ENCODE data around the gene GADD45B.
"Not testable (repeated sequence)": the region's sequence is repeated elsewhere in the genome, so short reads cannot be mapped to it uniquely, and the experiment has no call there.

The GADD45B gene

GRCh38 chr19:2444251-2445002, 31.5 kb upstream of the GADD45B start:
- no peak for DNase-seq (ENCODE audit: low spot score)

GRCh38 chr19:2446381-2446780, 29.5 kb upstream of the GADD45B start:
- DNase-seq (ENCODE audit: low spot score): no peak

DNA sequence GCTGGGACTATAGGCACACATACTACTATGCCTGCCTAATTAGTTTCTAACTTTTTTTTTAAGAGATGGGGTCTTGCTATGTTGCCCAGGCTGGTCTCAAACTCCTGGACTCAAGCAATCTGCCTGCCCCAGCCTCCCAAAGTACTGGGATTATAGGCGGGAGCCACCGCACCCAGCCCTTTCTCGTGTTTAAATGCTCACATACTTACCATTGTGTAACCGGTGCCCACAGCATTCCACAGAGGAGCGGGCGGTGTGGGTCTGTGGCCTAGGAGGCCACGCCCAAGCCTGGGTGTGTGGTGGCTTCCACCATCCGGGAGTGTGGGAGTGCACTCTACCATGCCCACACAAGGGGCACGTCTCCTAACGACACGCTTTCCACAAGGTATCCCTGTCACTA, 26.9 kb upstream of the GADD45B start:
- DNase-seq (ENCODE audit: low spot score): no peak

GRCh38 chr19:2451138-2451537, 24.8 kb upstream of the GADD45B start:
- DNase-seq (ENCODE audit: low spot score): no peak

DNA sequence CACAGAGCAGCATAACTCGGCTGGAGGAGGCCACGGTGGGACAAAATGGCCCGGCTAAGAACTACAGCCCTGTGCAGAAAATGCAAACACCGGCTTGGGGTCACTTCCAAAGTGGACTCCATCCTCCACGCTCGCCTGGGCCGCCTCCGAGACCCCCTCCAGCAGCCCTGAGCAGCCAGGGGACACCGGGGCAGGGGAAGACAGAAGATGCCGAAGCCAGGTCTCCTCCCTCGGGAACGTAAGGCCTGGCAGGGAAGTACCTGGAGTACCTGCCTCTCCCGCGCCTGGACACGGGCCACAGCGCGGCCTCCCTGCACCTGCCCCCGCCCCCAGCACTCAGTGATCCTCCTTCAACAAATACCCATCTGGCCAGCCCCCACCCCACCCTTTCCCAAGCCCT, 24.2 kb upstream of the GADD45B start:
- DNase-seq (ENCODE audit: low spot score): no peak

GRCh38 chr19:2453431-2454025, 22.4 kb upstream of the GADD45B start:
- no peak for DNase-seq (ENCODE audit: low spot score)

GRCh38 chr19:2454199-2454961, 21.5 kb upstream of the GADD45B start:
- DNase-seq (ENCODE audit: low spot score): no peak

- no peak for DNase-seq (ENCODE audit: low spot score)
Measured at GRCh38 chr19:2454962-2455850, 20.7 kb upstream of the GADD45B start.

DNA sequence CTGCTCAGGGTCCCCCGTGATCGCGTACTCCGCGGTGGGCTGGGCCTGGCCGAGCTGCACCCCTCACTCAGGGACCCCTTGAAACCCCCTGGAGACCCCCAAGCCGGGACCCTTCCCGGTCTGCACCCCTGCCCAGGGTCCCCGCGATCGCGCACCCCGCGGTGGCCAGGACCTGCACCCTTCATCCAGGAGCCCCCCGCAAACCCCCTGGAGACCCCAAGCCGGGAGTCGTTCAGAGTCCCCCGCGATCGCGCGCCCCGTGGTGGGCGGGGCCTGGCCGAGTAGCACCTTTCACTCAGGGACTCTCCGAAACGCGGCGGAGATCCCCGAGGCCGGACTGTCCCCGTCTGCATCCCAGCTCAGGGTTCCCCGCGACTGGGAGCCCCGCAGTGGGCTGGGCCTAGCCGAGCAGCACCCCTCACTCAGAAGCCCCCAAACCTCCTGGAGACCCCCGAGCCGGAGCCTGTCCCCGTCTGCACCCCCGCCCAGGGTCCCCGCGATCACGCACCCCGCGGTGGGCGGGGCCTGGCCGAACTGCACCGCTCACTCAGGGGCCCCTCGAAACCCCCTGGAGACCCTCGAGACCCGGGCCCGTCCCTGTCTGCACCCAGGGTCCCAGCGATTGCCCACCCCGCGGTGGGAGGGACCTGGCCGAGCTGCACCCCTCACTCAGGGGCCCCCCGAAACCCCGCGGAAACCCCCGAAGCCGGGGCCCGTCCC, 19.9 kb upstream of the GADD45B start:
- DNase-seq (ENCODE audit: low spot score): peak; percentile 31

- peak; percentile 29 for DNase-seq (ENCODE audit: low spot score)
Measured at GRCh38 chr19:2457394-2458037, 18.4 kb upstream of the GADD45B start.

DNA sequence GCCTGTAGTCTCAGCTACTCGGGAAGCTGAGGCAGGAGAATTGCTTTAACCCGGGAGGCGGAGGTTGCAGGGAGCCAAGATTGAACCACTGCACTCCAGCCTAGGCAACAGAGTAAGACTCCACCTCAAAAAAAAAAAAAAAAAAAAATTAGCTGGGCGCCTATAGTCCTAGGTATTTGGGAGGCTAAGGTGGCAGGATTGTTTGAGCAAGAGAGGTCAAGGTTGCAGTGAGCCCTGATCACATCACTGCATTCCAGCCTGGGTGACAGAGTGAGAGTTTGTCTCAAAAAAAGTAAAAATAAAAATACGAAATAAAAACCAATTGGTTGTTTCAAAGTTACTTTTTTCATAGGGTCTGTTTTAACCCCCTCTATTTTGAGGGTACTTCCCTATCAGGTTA, 17.9 kb upstream of the GADD45B start:
- no peak for DNase-seq (ENCODE audit: low spot score)

DNA sequence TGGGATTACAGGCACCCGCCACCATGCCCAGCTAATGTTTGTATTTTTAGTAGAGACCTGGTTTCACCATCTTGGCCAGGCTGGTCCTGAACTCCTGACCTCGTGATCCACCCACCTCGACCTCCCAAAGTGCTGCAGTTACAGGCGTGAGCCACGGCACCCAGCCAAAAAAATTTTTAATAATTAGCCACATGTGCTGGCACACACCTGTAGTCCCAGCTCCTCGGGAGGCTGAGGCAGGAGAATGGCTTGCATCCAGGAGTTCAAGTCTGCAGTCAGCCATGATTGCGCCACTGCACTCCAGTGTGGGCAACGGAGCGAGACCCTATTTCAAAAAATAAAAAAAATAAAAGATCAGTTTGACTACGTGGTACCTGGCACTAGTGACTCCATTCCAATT, 17.2 kb upstream of the GADD45B start:
- not testable (repeated sequence) for DNase-seq (ENCODE audit: low spot score)

DNA sequence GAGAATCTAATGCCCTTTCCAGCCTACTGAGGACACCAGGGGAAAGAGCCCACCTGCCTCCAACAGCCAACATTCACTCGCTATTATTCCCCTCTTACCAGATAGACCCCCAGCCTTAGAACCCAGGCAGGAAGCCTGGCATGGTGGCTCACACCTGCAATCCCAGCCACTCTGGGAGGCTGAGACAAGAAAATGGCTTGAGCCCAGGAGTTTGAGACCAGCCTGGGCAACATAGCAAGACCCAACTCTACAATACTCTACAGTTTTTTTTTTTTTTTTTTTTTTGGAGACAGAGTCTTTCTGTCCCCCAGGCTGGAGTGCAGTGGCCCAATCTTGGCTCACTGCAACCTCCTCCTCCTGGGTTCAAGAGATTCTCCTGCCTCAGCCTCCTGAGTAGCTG, 15.7 kb upstream of the GADD45B start:
- no peak for DNase-seq (ENCODE audit: low spot score)

GRCh38 chr19:2461751-2462634, 13.9 kb upstream of the GADD45B start:
- peak; percentile 59 for DNase-seq (ENCODE audit: low spot score)

- peak; percentile 63 for DNase-seq (ENCODE audit: low spot score)
Measured at GRCh38 chr19:2462635-2463421, 13.1 kb upstream of the GADD45B start.

GRCh38 chr19:2463694-2464093, 12.2 kb upstream of the GADD45B start:
- not testable (repeated sequence) for DNase-seq (ENCODE audit: low spot score)

GRCh38 chr19:2464389-2464788, 11.5 kb upstream of the GADD45B start:
- DNase-seq (ENCODE audit: low spot score): no peak

- DNase-seq (ENCODE audit: low spot score): no peak
Measured at GRCh38 chr19:2468596-2468995, 7.3 kb upstream of the GADD45B start.
